Kidney (tissue), 14 donors: Measurements from ENCODE around the gene PCK2. TPM values are rescaled to one million over a fixed set of nuclear protein-coding genes. Genes with fewer than 3 reads are reported as not detected.

Source experiments
- DNase-seq, 5 donors: peaks; one replicate each; pipeline ENCODE4 v3.0.0-alpha.2; 2013 to 2020
- FAIRE-seq: peaks from 2 replicates; lab custom pipeline; 2012; peaks lifted over from hg19 to GRCh38; lab: Jason Lieb, UNC
- H3K27ac ChIP-seq, 2 donors: one replicate each; pipeline ENCODE4 v1.7.0; 2013; ENCODE audit warnings: low read depth in 2 of 2, low read length in 2 of 2, inconsistent platforms in 1 of 2
- H3K27me3 ChIP-seq: one replicate; pipeline ENCODE4 v1.7.1; 2013; ENCODE audit warnings: low read length, inconsistent platforms; ENCODE audit not compliant: control insufficient read depth, insufficient read depth
- H3K36me3 ChIP-seq, 3 donors: one replicate each; pipeline versions ENCODE4 v1.7.0 to v1.7.1; 2013; ENCODE audit warnings: low read length in 3 of 3, control low read depth in 1 of 3, inconsistent platforms in 1 of 3; ENCODE audit not compliant: insufficient read depth in 3 of 3, control insufficient read depth in 2 of 3
- H3K4me1 ChIP-seq, 3 donors: one replicate each; pipeline versions ENCODE4 v1.7.0 to v1.7.1; 2013; ENCODE audit warnings: low read length in 3 of 3, inconsistent platforms in 1 of 3, low read depth in 1 of 3; ENCODE audit not compliant: control insufficient read depth in 2 of 3, insufficient read depth in 2 of 3
- H3K4me3 ChIP-seq, 3 donors: one replicate each; pipeline versions ENCODE4 v1.7.0 to v1.8.1; 2013; ENCODE audit warnings: low read length in 3 of 3, control low read depth in 1 of 3, inconsistent platforms in 1 of 3
- H3K9ac ChIP-seq, 3 donors: one replicate each; pipeline versions ENCODE4 v1.7.0 to v1.7.1; 2013; ENCODE audit warnings: low read length in 3 of 3, control low read depth in 1 of 3, inconsistent platforms in 1 of 3
- H3K9me3 ChIP-seq, 3 donors: one replicate each; pipeline versions ENCODE4 v1.7.0 to v1.7.1; 2013; ENCODE audit warnings: low read length in 3 of 3, control low read depth in 1 of 3, inconsistent platforms in 1 of 3; ENCODE audit not compliant: control insufficient read depth in 2 of 3, insufficient read depth in 1 of 3
- intact Hi-C: fragments of 100-400 bp; cut with DNase I; formaldehyde crosslinking; loops from one replicate; pipeline ENCODE4 v1.11.1; 2022
- polyA plus RNA-seq: library from polyadenylated mRNA; stranded (reverse); fragments of 350-450 nt; fragmentation: Illumina TruSeq; extraction: RNeasy Lipid Tissue Mini Kit (QIAGEN cat#74804); gene quantifications from one replicate; pipeline ENCODE4 v1.2.3, GENCODE V29; 2014; ENCODE audit warnings: low read depth, low replicate concordance; ENCODE audit not compliant: insufficient read depth
- total RNA-seq: library from RNA; stranded (reverse); fragmentation: NEBNext Ultra II Directional; extraction: Animal tissue kit (Norgen Biotek cat#: 25700); gene quantifications from one replicate; pipeline ENCODE4 v1.2.1, GENCODE V29; 2021
- TF ChIP-seq, protein P1 (sequence below): IDR thresholded peaks from 3 replicates; pipeline ENCODE4 v1.5.1; 2012; ENCODE audit warnings: mild to moderate bottlenecking, moderate library complexity, borderline replicate concordance; ENCODE audit not compliant: insufficient read depth; ENCODE audit errors: extremely low read depth
- donor health status: control.
- donor health status: control.
- donor health status: control.
- donor health status: control.
- donor health status: control.
- donor health status: DM: yes; HTN: yes; CAD: no.
- donor health status: Normal renal cell carcinoma (clear cell type).

PCK2 gene
- total and polyA plus RNA-seq, 2 donors from 2014 or later = 36.1 to 140 TPM

DNA sequence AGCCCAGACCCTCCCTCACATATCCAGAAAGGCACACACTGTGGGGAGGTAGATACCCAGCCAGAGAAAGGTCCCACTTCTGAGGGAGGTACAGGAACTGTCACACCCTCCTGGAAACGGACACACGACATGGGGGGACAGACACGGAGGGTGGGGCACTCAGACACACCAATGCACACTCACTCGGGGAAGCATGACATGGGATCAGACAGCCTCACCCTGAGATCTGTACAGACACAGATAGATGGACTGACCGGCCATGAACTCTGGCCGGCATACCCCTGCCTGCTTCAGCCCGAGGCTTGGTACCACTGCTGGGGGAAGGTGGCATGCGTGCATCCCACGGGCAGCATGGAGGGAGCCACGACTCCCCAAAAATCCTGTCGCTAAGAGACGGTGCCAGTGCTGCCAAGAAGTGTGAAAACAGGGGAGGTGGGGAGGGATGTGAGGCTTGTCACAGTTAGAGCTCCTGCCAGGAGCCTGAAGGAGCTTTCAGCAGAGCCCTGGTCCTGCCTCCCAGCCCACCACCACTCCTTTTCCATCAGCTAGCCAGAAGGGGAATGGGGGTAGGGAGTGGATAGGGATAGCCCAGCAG is 22.2 kb upstream of the PCK2 start:
- TF ChIP-seq, protein P1, sequence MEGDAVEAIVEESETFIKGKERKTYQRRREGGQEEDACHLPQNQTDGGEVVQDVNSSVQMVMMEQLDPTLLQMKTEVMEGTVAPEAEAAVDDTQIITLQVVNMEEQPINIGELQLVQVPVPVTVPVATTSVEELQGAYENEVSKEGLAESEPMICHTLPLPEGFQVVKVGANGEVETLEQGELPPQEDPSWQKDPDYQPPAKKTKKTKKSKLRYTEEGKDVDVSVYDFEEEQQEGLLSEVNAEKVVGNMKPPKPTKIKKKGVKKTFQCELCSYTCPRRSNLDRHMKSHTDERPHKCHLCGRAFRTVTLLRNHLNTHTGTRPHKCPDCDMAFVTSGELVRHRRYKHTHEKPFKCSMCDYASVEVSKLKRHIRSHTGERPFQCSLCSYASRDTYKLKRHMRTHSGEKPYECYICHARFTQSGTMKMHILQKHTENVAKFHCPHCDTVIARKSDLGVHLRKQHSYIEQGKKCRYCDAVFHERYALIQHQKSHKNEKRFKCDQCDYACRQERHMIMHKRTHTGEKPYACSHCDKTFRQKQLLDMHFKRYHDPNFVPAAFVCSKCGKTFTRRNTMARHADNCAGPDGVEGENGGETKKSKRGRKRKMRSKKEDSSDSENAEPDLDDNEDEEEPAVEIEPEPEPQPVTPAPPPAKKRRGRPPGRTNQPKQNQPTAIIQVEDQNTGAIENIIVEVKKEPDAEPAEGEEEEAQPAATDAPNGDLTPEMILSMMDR = no peak
- intact Hi-C loops = no loop called here
- Histone ChIP-seq H3K4me1 (peaks cover 0 to 2% (median 0%) of the 10 kb centered on the region in 3 donors), H3K27ac (no peak overlapping the region), H3K36me3 (no peaks in the 10 kb centered on the region), H3K9ac (no peak overlapping the region), H3K4me3 (no peak overlapping the region), H3K9me3 (no peaks in the 10 kb centered on the region), H3K27me3 (no peaks in the 10 kb centered on the region)
- DNase-seq = peak in 1 of 5 donors; percentile 48
- no peak for FAIRE-seq

DNA sequence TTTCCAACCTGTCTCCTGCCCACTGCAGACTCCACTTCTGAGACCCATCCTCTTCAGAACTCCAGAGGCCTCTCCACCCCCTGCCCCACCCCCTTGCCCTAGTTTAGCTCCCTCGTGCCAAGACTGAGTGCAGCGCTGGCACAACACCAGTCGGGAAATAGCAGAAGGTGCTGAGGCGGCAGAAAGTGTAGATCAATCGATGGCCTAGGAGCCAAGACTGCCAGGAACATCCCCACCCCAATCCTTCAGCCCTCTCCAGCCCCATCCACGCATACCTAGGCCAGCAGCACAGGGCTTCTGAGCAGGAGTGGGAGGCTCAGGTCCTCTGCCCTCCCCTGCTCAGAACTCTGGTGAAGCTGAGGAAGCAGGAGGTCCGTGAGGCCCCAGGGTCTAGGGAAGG is 21.7 kb upstream of the PCK2 start:
- H3K4me3 ChIP-seq = no peak overlapping the region
- TF ChIP-seq, protein P1 = no peak
- no peak overlapping the region for H3K9ac ChIP-seq
- H3K9me3 ChIP-seq = no peaks in the 10 kb centered on the region
- no peak overlapping the region for H3K27ac ChIP-seq
- H3K36me3 ChIP-seq = no peaks in the 10 kb centered on the region
- H3K27me3 ChIP-seq = no peaks in the 10 kb centered on the region
- H3K4me1 ChIP-seq = peaks cover 0 to 2% (median 0%) of the 10 kb centered on the region in 3 donors
- intact Hi-C loops = no loop called here
- DNase-seq (peak in 1 of 5 donors; percentile 51), FAIRE-seq (no peak)

DNA sequence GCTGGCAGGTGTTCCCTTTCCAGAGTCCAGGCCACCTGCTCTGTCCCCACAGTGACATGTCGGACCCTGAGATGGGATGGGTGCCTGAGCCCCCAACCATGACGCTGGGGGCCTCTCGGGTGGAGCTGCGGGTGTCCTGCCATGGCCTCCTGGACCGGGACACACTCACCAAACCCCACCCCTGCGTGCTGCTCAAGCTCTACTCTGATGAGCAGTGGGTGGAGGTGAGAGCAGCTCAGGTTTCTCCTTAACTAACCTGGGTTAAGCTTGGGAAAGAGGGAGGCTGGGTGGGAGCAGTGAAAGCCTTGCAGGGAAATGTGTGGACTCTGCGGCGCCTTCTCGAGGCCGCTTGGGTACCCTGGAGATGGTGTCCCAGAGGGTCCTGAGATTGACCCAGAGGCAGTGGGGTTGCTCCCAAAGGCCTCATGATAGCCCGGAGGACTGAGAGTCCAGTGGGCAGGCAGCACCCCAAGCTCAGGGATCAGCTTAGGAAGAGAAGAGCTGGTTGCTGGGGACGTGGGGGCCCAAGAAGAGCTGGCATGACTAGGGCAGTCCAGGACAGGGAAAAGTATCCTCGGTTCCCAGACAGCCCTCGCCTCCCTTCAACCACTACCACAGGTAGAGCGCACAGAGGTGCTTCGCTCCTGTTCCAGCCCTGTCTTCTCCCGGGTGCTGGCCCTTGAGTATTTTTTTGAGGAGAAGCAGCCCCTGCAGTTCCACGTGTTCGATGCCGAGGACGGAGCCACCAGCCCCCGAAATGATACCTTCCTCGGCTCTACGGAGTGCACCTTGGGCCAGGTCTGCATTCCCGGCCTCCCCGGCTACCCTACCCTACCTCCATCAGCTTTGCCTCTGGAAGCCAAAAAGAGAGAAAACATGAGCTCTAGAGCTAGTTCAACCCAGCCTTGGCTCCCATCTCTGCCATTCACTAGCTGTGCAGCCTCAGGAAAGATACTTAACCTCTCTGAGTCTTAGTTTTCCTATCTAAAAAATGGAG is 20.9 kb upstream of the PCK2 start:
- intact Hi-C loops = no loop called here
- peaks cover 0 to 2% (median 0%) of the 10 kb centered on the region in 3 donors for H3K4me1 ChIP-seq
- no peaks in the 10 kb centered on the region for H3K27me3 ChIP-seq
- no peaks in the 10 kb centered on the region for H3K9me3 ChIP-seq
- no peak for DNase-seq
- no peaks in the 10 kb centered on the region for H3K36me3 ChIP-seq
- FAIRE-seq = no peak
- TF ChIP-seq, protein P1 = no peak
- no peak overlapping the region for H3K4me3 ChIP-seq
- no peak overlapping the region for H3K27ac ChIP-seq
- no peak overlapping the region for H3K9ac ChIP-seq
